H9 (cell line): ENCODE data around the gene DTNA. TPM values are rescaled to one million over a fixed set of nuclear protein-coding genes. Genes with fewer than 3 reads are reported as not detected.
A peak's percentile ranks its signal among the peaks of the same experiment; 100 is the strongest.
"Not testable (repeated sequence)": the region's sequence is repeated elsewhere in the genome, so short reads cannot be mapped to it uniquely, and the experiment has no call there.

Source experiments
- DNase-seq: peaks from one replicate; pipeline ENCODE4 v3.0.0-alpha.2; 2017
- H2AFZ ChIP-seq: one replicate; pipeline ENCODE4 v1.6.1; 2013; ENCODE audit warnings: mild to moderate bottlenecking, low read length, control low read depth, moderate library complexity
- H2AK5ac ChIP-seq: 2 replicates; pipeline ENCODE4 v1.6.1; 2013; ENCODE audit warnings: low read length, control low read depth, mixed read lengths; ENCODE audit not compliant: insufficient read length
- H2BK120ac ChIP-seq: one replicate; pipeline ENCODE4 v1.6.1; 2013; ENCODE audit warnings: low read depth, mild to moderate bottlenecking, low read length, control low read depth, inconsistent platforms; ENCODE audit not compliant: poor library complexity, severe bottlenecking
- H2BK12ac ChIP-seq: 2 replicates; pipeline ENCODE4 v1.6.1; 2013; ENCODE audit warnings: low read length, control low read depth, mixed read lengths, low read depth; ENCODE audit not compliant: insufficient read length
- H2BK15ac ChIP-seq: 2 replicates; pipeline ENCODE4 v1.6.1; 2013; ENCODE audit warnings: low read depth, low read length, control low read depth
- H2BK20ac ChIP-seq: one replicate; pipeline ENCODE4 v1.6.1; 2013; ENCODE audit warnings: low read depth, mild to moderate bottlenecking, low read length, control low read depth, inconsistent platforms; ENCODE audit not compliant: poor library complexity, severe bottlenecking
- H2BK5ac ChIP-seq: 2 replicates; pipeline ENCODE4 v1.6.1; 2013; ENCODE audit warnings: low read length, control low read depth, mixed read lengths; ENCODE audit not compliant: insufficient read length
- H3K14ac ChIP-seq: 2 replicates; pipeline ENCODE4 v1.6.1; 2013; ENCODE audit warnings: low read length, control low read depth; ENCODE audit not compliant: insufficient read depth
- H3K18ac ChIP-seq: 2 replicates; pipeline ENCODE4 v1.6.1; 2013; ENCODE audit warnings: low read depth, mild to moderate bottlenecking, mixed read lengths, low read length, control low read depth; ENCODE audit not compliant: insufficient read length
- H3K23ac ChIP-seq: 2 replicates; pipeline ENCODE4 v1.6.1; 2013; ENCODE audit warnings: low read length, control low read depth, mixed read lengths, low read depth; ENCODE audit not compliant: insufficient read length
- H3K23me2 ChIP-seq: 2 replicates; pipeline ENCODE4 v1.6.1; 2013; ENCODE audit warnings: low read depth, mild to moderate bottlenecking, mixed read lengths, low read length, control low read depth; ENCODE audit not compliant: insufficient read length, poor library complexity, severe bottlenecking
- H3K27ac ChIP-seq: 2 replicates; pipeline ENCODE4 v1.5.1; 2013; ENCODE audit warnings: low read length, control low read depth, mixed read lengths, low read depth; ENCODE audit not compliant: insufficient read length
- H3K27me3 ChIP-seq: 2 replicates; pipeline ENCODE4 v1.6.1; 2013; ENCODE audit warnings: low read length, control low read depth, inconsistent platforms; ENCODE audit not compliant: insufficient read depth
- H3K4ac ChIP-seq: 2 replicates; pipeline ENCODE4 v1.6.1; 2013; ENCODE audit warnings: low read depth, mild to moderate bottlenecking, control low read depth, inconsistent platforms, low read length, moderate library complexity
- H3K4me1 ChIP-seq: 2 replicates; pipeline ENCODE4 v1.6.1; 2013; ENCODE audit warnings: low read length, control low read depth, inconsistent platforms; ENCODE audit not compliant: insufficient read depth
- H3K4me2 ChIP-seq: 2 replicates; pipeline ENCODE4 v1.6.1; 2013; ENCODE audit warnings: low read length, control low read depth, mixed read lengths; ENCODE audit not compliant: insufficient read length, insufficient read depth
- H3K56ac ChIP-seq: 2 replicates; pipeline ENCODE4 v1.6.1; 2013; ENCODE audit warnings: low read depth, mild to moderate bottlenecking, mixed read lengths, low read length, control low read depth; ENCODE audit not compliant: insufficient read length
- H3K79me1 ChIP-seq: 2 replicates; pipeline ENCODE4 v1.6.1; 2013; ENCODE audit warnings: low read depth, mild to moderate bottlenecking, moderate library complexity, low read length, control low read depth, inconsistent platforms; ENCODE audit not compliant: insufficient read depth, poor library complexity, severe bottlenecking
- H3K79me2 ChIP-seq: 2 replicates; pipeline ENCODE4 v1.6.1; 2013; ENCODE audit warnings: low read length, control low read depth, inconsistent platforms; ENCODE audit not compliant: insufficient read depth
- H3K9ac ChIP-seq: 2 replicates; pipeline ENCODE4 v1.6.1; 2013; ENCODE audit warnings: low read length, control low read depth, mixed read lengths; ENCODE audit not compliant: insufficient read length; ENCODE audit errors: extremely low read depth
- H3K9me3 ChIP-seq: one replicate; pipeline ENCODE4 v1.6.1; 2013; ENCODE audit warnings: low read depth, low read length, inconsistent platforms; ENCODE audit not compliant: control insufficient read depth
- H3T11ph ChIP-seq: one replicate; pipeline ENCODE4 v1.6.1; 2013; ENCODE audit warnings: mild to moderate bottlenecking, low read length, control low read depth, inconsistent platforms
- H4K20me1 ChIP-seq: one replicate; pipeline ENCODE4 v1.6.1; 2013; ENCODE audit not compliant: control insufficient read depth, insufficient read length, insufficient read depth
- H4K5ac ChIP-seq: 2 replicates; pipeline ENCODE4 v1.6.1; 2013; ENCODE audit warnings: low read depth, mild to moderate bottlenecking, mixed read lengths, low read length, control low read depth; ENCODE audit not compliant: insufficient read length
- H4K8ac ChIP-seq: replicated peaks from 2 replicates; pipeline ENCODE4 v1.6.1; 2013; ENCODE audit warnings: low read length, control low read depth, mixed read lengths, low read depth; ENCODE audit not compliant: insufficient read length
- H4K91ac ChIP-seq: 2 replicates; pipeline ENCODE4 v1.6.1; 2013; ENCODE audit warnings: low read depth, mild to moderate bottlenecking, moderate library complexity, mixed read lengths, low read length, control low read depth; ENCODE audit not compliant: insufficient read length
- H3K27ac Mint-ChIP-seq, 3 experiments: 2 replicates in 2 of 3; 3 replicates in 1 of 3; pipeline ENCODE4 v1.8.0; 2020 to 2021; ENCODE audit warnings: mixed read lengths in 3 of 3, mild to moderate bottlenecking in 1 of 3, moderate library complexity in 1 of 3
- H3K27me3 Mint-ChIP-seq: 2 replicates; pipeline ENCODE4 v1.8.0; 2021; ENCODE audit warnings: low read depth, mild to moderate bottlenecking, moderate library complexity, mixed read lengths
- H3K36me3 Mint-ChIP-seq, 3 experiments: 2 replicates in 2 of 3; 3 replicates in 1 of 3; pipeline ENCODE4 v1.8.0; 2020 to 2021; ENCODE audit warnings: low read depth in 3 of 3, mixed read lengths in 3 of 3; ENCODE audit not compliant: insufficient read depth in 1 of 3
- H3K4me1 Mint-ChIP-seq, 2 experiments: 2 replicates each; pipeline ENCODE4 v1.8.0; 2020; ENCODE audit warnings: mixed read lengths in 2 of 2
- H3K4me3 Mint-ChIP-seq, 2 experiments: 2 replicates in 1 of 2; 3 replicates in 1 of 2; pipeline ENCODE4 v1.8.0; 2020 to 2021; ENCODE audit warnings: mild to moderate bottlenecking in 2 of 2, mixed read lengths in 2 of 2, moderate library complexity in 1 of 2
- H3K9me3 Mint-ChIP-seq, 2 experiments: 2 replicates in 1 of 2; 3 replicates in 1 of 2; pipeline ENCODE4 v1.8.0; 2020; ENCODE audit warnings: mild to moderate bottlenecking in 2 of 2, mixed read lengths in 2 of 2, moderate library complexity in 1 of 2
- CTCF ChIP-seq: fragments of 200-600 bp; sonication (generic); conservative IDR thresholded peaks from 3 replicates; pipeline ENCODE4 v1.8.0; 2021; ENCODE audit warnings: antibody characterized with exemption, mild to moderate bottlenecking
- WGBS: extraction: QIAGEN DNeasy Blood & Tissue Kit; methylation state at CpG from one replicate; pipeline ENCODE4 v1.1.7; 2013; ENCODE audit warnings: missing lambda C conversion rate, low lambda C conversion rate, mixed read lengths; ENCODE audit not compliant: insufficient read length; ENCODE audit errors: extremely low coverage; 5-methylcytosine and 5-hydroxymethylcytosine counted together
- total RNA-seq: library from RNA; stranded (reverse); gene quantifications from 2 replicates; pipeline ENCODE4 v1.2.1, GENCODE V29; 2021

Gene DTNA
- total RNA-seq, 1 experiment from 2014 or later: 25.5 TPM

GRCh38 chr18:34734056-34734455, 24.0 kb downstream of the DTNA start:
- H3K9ac ChIP-seq: no peak overlapping the region
- Mint-ChIP-seq H3K4me3 (no peak overlapping the region), H3K4me1 (peaks cover 17 to 31% of the 10 kb centered on the region in 2 experiments), H3K27ac (0 out of 7 replicates have a peak overlapping the region, but pooled peaks of 1 of the 3 experiments have one; percentile 13), H3K27me3 (no peaks in the 10 kb centered on the region), H3K36me3 (no peaks in the 10 kb centered on the region), H3K9me3 (no peaks in the 10 kb centered on the region)
- H3K27me3 ChIP-seq: no peaks in the 10 kb centered on the region
- no peak overlapping the region for H2AK5ac ChIP-seq
- no peaks in the 10 kb centered on the region for H3K9me3 ChIP-seq
- H4K20me1 ChIP-seq: no peaks in the 10 kb centered on the region
- no peak overlapping the region for H2BK12ac ChIP-seq
- H3K4me2 ChIP-seq: no peak overlapping the region
- no peak overlapping the region for H3T11ph ChIP-seq
- no peak overlapping the region for H4K8ac ChIP-seq
- H3K23ac ChIP-seq: no peak overlapping the region
- no peaks in the 10 kb centered on the region for H3K23me2 ChIP-seq
- H3K79me1 ChIP-seq: no peaks in the 10 kb centered on the region
- WGBS: no CpG with 5 or more reads among the region's 1 CpG
- H3K4me1 ChIP-seq: no peaks in the 10 kb centered on the region; the same call in 1 of the 2 replicates
- no peak overlapping the region for H3K27ac ChIP-seq
- H4K91ac ChIP-seq: no peak overlapping the region
- no peak overlapping the region for H3K18ac ChIP-seq
- H2BK120ac ChIP-seq: no peak overlapping the region
- H3K56ac ChIP-seq: no peak overlapping the region
- H2BK5ac ChIP-seq: no peak overlapping the region
- no peak overlapping the region for H3K4ac ChIP-seq
- no peak for DNase-seq
- no peak for TF ChIP-seq CTCF
- H3K14ac ChIP-seq: no peak overlapping the region
- no peaks in the 10 kb centered on the region; the same call in 1 of the 2 replicates for H3K79me2 ChIP-seq
- H2AFZ ChIP-seq: no peak overlapping the region
- H2BK15ac ChIP-seq: no peak overlapping the region
- no peak overlapping the region for H4K5ac ChIP-seq
- no peak overlapping the region for H2BK20ac ChIP-seq

- not testable (repeated sequence) for H3K14ac ChIP-seq, H3K18ac ChIP-seq
- 0 out of 7 replicates have a peak overlapping the region, but pooled peaks of 1 of the 3 experiments have one; percentile 13 for H3K27ac Mint-ChIP-seq
Observed at GRCh38 chr18:34734526-34734925, 24.4 kb downstream of the DTNA start.

More at GRCh38 chr18:34734526-34734925, 24.4 kb downstream of the DTNA start:
- not testable (repeated sequence) for H3K27me3 ChIP-seq, DNase-seq, H3K9me3 ChIP-seq, H3T11ph ChIP-seq, H3K23me2 ChIP-seq, H4K91ac ChIP-seq, H2BK12ac ChIP-seq, H2AK5ac ChIP-seq, H3K23ac ChIP-seq, H3K9me3 Mint-ChIP-seq, H3K4me2 ChIP-seq, H4K5ac ChIP-seq, H2AFZ ChIP-seq, H2BK5ac ChIP-seq, H3K27ac ChIP-seq, H3K36me3 Mint-ChIP-seq, H4K20me1 ChIP-seq, H3K9ac ChIP-seq, H3K27me3 Mint-ChIP-seq, H4K8ac ChIP-seq, H3K4me1 ChIP-seq, H2BK15ac ChIP-seq, H3K56ac ChIP-seq, H2BK120ac ChIP-seq, H3K79me2 ChIP-seq, H2BK20ac ChIP-seq, H3K79me1 ChIP-seq, H3K4ac ChIP-seq, H3K4me3 Mint-ChIP-seq
- H3K4me1 Mint-ChIP-seq: peaks cover 16 to 31% of the 10 kb centered on the region in 2 experiments
